GM12874 (cell line): Measurements from ENCODE around the gene NPHS1.

ENCODE experiments used
- CTCF ChIP-seq: IDR thresholded peaks from 2 replicates; pipeline ENCODE4 v1.5.1; 2011; ENCODE audit warnings: low read depth, mild to moderate bottlenecking, control low read depth, low read length, moderate library complexity; ENCODE audit not compliant: insufficient read depth

NPHS1 gene

GRCh38 chr19:35824150-35824549, 28.2 kb downstream of the NPHS1 start:
- TF ChIP-seq CTCF: no peak

- TF ChIP-seq CTCF: no peak
These were observed 29.7 kb downstream of the NPHS1 start for GRCh38 chr19:35822579-35822978.

GRCh38 chr19:35818445-35818844, 33.9 kb downstream of the NPHS1 start:
- TF ChIP-seq CTCF: no peak

- TF ChIP-seq CTCF: no peak
These were observed 35.5 kb downstream of the NPHS1 start for GRCh38 chr19:35816846-35817245.

- TF ChIP-seq CTCF: no peak
These were observed 36.0 kb downstream of the NPHS1 start for GRCh38 chr19:35816262-35816661.

GRCh38 chr19:35813043-35813890, 39.0 kb downstream of the NPHS1 start:
- TF ChIP-seq CTCF: no peak

- no peak for TF ChIP-seq CTCF
These were observed 39.9 kb downstream of the NPHS1 start, which contains the start of gene PRODH2 for GRCh38 chr19:35812220-35813042. Gene PRODH2 (minus strand): TSS chr19:35812845. CDS start chr19:35812805, 40 bp downstream.
